Ascending aorta (tissue), 2 donors: ENCODE data around the gene CLPTM1. TPM values are rescaled to one million over a fixed set of nuclear protein-coding genes. Genes with fewer than 3 reads are reported as not detected.

ENCODE experiments used
- DNase-seq, 2 donors: peaks; one replicate each; pipeline ENCODE4 v3.0.0-alpha.2; 2019; ENCODE audit warnings: low spot score in 2 of 2
- H3K27ac ChIP-seq, 2 donors: fragments of 200-600 bp; sonication (generic); one replicate each; pipeline ENCODE4 v1.5.1; 2016 to 2017; ENCODE audit warnings: mild to moderate bottlenecking in 1 of 2
- H3K27me3 ChIP-seq: fragments of 200-600 bp; sonication (generic); one replicate; pipeline ENCODE4 v1.5.1; 2017
- H3K36me3 ChIP-seq, 2 donors: fragments of 200-600 bp; sonication (generic); one replicate each; pipeline ENCODE4 v1.5.1; 2016
- H3K4me1 ChIP-seq, 2 donors: fragments of 200-600 bp; sonication (generic); one replicate each; pipeline ENCODE4 v1.5.1; 2016 to 2017; ENCODE audit warnings: mild to moderate bottlenecking in 1 of 2
- H3K4me3 ChIP-seq, 2 donors: fragments of 200-600 bp; sonication (generic); one replicate each; pipeline ENCODE4 v1.5.1; 2016 to 2017; ENCODE audit warnings: mild to moderate bottlenecking in 1 of 2
- H3K9me3 ChIP-seq, 2 donors: fragments of 200-600 bp; sonication (generic); one replicate each; pipeline ENCODE4 v1.5.1; 2016
- intact Hi-C: fragments of 100-400 bp; cut with DNase I; formaldehyde crosslinking; loops from one replicate; pipeline ENCODE4 v1.15.1; 2023
- total RNA-seq: library from RNA; depleted of rRNA; stranded (reverse); fragments of >200 nt; gene quantifications from one replicate; pipeline ENCODE4 v1.1.0, GENCODE V29; 2016
- TF ChIP-seq, protein P1 (sequence below), 3 experiments: fragments of 200-600 bp in 2 of 3; fragments of 450-650 bp in 1 of 3; sonication (generic) in 2 of 3; IDR thresholded peaks; one replicate each; pipeline ENCODE4 v1.5.1; 2016 to 2019; ENCODE audit warnings: antibody characterized with exemption in 3 of 3, mild to moderate bottlenecking in 1 of 3, moderate library complexity in 1 of 3

The CLPTM1 gene
- total RNA-seq, 1 donor from 2014 or later = 65.2 TPM

DNA sequence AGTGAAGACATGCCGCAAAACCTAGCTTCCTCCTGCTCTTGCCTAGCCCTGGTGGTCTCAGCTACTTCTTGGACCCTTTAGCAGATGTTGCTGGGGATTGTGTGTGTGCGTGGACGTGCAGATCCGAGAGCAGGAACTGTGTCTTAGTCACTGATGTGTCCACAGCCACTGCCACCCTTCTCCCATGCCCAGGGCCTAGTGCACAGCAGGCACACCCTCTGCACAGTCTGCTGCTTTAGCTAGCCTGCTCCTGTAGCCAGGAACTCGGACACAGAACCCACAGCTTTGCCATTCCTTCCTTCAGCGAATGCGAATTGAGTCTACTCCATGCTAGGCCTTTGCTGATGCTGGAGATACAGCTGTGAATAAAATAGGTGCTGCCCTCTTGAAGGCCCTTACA lies 2.3 kb downstream of the CLPTM1 start:
- H3K36me3 ChIP-seq = peaks cover 10 to 13% of the 10 kb centered on the region in 2 donors
- DNase-seq = no peak
- H3K9me3 ChIP-seq = no peaks in the 10 kb centered on the region
- no peak overlapping the region for H3K27ac ChIP-seq
- H3K27me3 ChIP-seq = no peaks in the 10 kb centered on the region
- no peak overlapping the region for H3K4me3 ChIP-seq
- TF ChIP-seq, protein P1, sequence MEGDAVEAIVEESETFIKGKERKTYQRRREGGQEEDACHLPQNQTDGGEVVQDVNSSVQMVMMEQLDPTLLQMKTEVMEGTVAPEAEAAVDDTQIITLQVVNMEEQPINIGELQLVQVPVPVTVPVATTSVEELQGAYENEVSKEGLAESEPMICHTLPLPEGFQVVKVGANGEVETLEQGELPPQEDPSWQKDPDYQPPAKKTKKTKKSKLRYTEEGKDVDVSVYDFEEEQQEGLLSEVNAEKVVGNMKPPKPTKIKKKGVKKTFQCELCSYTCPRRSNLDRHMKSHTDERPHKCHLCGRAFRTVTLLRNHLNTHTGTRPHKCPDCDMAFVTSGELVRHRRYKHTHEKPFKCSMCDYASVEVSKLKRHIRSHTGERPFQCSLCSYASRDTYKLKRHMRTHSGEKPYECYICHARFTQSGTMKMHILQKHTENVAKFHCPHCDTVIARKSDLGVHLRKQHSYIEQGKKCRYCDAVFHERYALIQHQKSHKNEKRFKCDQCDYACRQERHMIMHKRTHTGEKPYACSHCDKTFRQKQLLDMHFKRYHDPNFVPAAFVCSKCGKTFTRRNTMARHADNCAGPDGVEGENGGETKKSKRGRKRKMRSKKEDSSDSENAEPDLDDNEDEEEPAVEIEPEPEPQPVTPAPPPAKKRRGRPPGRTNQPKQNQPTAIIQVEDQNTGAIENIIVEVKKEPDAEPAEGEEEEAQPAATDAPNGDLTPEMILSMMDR (IDR thresholded peaks at IDR 0.05) = no peak
- H3K4me1 ChIP-seq = peaks cover 5 to 23% of the 10 kb centered on the region in 2 donors
- intact Hi-C loops = loop anchor here (5.0 kb wide), 1 partner anchor 220 kb away; the partner anchor contains the start of genes BLOC1S3 and TRAPPC6A

DNA sequence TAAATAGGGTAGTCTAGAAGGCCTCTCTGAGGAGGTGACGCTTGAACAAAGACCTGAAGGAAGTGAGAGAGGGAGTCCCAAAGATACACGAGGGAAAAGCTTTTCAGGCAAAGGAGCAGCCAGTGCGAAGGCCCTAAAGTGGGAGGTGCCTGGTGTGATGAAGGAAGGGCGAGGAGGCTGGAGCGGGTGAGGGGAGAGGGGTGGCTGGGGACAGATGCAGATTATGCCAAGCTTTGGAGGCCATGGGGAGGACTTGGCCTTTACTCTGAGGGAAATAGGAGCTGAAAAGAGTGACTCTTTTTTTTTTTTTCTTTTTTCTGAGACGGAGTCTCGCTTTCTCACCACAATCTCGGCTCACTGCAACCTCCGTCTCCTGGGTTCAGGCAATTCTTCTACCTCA lies 2.9 kb downstream of the CLPTM1 start:
- no peak for DNase-seq
- Histone ChIP-seq H3K4me1 (peaks cover 5 to 23% of the 10 kb centered on the region in 2 donors), H3K27me3 (no peaks in the 10 kb centered on the region), H3K36me3 (peaks cover 13 to 17% of the 10 kb centered on the region in 2 donors), H3K9me3 (no peaks in the 10 kb centered on the region), H3K27ac (no peak overlapping the region), H3K4me3 (no peak overlapping the region)
- intact Hi-C loops = loop anchor here (5.0 kb wide), 1 partner anchor 219 kb away; the partner anchor contains the start of genes BLOC1S3 and TRAPPC6A
- TF ChIP-seq, protein P1 (IDR thresholded peaks at IDR 0.05) = no peak

DNA sequence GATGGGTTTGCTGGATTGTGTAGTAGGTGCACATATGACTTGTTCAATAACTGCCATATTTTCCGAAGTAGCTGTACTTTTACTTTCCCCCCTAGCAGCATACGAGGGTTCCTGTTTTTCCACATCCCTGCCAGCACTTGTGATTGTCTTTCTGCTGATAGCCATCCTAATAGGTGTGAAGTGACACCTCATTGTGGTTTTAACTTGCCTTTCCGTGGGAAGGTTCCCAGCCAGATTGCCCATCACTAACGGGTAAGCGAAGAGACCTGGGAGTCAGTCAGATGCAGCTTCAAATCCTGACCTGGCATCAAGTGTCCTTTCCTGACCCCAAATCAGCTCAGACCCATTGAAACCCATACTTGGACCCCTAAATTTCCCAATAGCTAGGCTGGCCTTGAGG lies 4.5 kb downstream of the CLPTM1 start:
- Histone ChIP-seq H3K4me1 (peaks cover 5 to 14% of the 10 kb centered on the region in 2 donors), H3K27ac (no peak overlapping the region), H3K27me3 (no peaks in the 10 kb centered on the region), H3K9me3 (no peaks in the 10 kb centered on the region), H3K4me3 (no peak overlapping the region), H3K36me3 (peaks cover 24 to 30% of the 10 kb centered on the region in 2 donors)
- DNase-seq = no peak
- TF ChIP-seq, protein P1 (IDR thresholded peaks at IDR 0.05) = no peak
- intact Hi-C loops = loop anchor here (5.0 kb wide), 1 partner anchor 218 kb away; the partner anchor contains the start of genes BLOC1S3 and TRAPPC6A

DNA sequence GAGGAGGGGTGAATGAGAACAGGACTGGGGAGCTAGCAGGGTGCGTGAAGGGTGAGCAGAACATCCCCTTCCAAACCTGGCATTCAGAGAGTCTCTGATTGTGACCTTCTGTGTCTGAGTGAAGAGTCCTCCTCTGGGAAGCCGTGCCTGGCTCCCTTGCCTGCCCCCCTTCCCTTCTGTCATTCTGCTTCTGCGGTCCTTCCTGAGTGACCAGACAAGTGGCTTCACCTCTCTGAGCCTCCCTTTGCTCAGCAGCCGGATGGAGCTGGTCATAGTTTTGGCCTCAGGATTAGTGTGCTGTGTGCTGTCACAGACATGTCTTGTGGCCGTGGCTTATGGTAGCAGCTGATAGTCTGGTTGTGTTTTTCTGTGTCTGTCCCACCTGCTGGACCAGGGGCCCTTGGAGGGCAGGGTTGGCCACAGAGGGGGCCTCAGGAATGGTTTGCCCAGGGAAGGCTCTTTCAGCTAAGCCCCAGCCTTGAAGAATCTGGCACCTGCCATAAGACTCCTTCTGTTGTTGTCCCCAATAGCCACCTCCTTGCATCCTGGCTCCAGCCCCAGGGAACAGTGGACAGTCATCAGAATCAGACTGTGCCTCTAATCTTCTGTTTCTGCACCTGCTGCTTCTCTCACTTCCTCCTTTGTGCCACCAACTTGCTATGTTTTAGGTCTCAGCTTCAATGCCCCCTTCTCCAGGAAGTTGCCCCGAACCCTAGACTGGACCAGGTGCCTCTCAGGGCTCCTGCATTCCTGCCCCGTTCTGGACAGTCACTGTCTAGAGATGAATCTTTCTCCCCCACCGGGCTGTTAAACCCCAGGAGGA lies 5.9 kb downstream of the CLPTM1 start:
- no peak overlapping the region for H3K4me3 ChIP-seq
- H3K27ac ChIP-seq = no peak overlapping the region
- TF ChIP-seq, protein P1 (IDR thresholded peaks at IDR 0.05) = no peak
- intact Hi-C loops = no loop called here
- H3K4me1 ChIP-seq = peaks cover 3 to 11% of the 10 kb centered on the region in 2 donors
- peaks cover 33 to 43% of the 10 kb centered on the region in 2 donors for H3K36me3 ChIP-seq
- H3K9me3 ChIP-seq = no peaks in the 10 kb centered on the region
- H3K27me3 ChIP-seq = no peaks in the 10 kb centered on the region
- no peak for DNase-seq

DNA sequence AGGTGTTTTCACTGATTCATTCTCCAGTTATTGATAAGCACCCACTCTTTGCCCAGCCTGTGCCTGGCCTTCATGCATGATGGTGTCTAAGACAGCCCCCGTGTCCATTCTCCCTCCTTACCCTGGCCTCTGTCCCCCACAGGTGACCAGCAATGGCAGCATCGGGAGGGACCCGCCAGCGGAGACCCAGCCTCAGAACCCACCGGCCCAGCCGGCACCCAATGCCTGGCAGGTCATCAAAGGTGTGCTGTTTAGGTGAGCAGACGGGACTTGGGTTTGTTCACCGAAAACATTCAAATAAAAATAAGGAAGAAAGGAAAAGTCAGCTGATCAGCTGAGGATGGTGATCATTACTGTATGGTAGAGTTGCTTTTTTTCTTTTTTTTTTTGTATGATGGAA lies 6.6 kb downstream of the CLPTM1 start:
- Histone ChIP-seq H3K36me3 (peaks cover 34 to 48% of the 10 kb centered on the region in 2 donors), H3K27me3 (no peaks in the 10 kb centered on the region), H3K27ac (no peak overlapping the region), H3K4me3 (no peak overlapping the region), H3K9me3 (no peaks in the 10 kb centered on the region), H3K4me1 (peaks cover 0 to 4% of the 10 kb centered on the region in 2 donors)
- intact Hi-C loops = no loop called here
- DNase-seq = no peak
- TF ChIP-seq, protein P1 (IDR thresholded peaks at IDR 0.05) = no peak
